ENCODE data around the gene CSTF1.

Gene CSTF1

DNA sequence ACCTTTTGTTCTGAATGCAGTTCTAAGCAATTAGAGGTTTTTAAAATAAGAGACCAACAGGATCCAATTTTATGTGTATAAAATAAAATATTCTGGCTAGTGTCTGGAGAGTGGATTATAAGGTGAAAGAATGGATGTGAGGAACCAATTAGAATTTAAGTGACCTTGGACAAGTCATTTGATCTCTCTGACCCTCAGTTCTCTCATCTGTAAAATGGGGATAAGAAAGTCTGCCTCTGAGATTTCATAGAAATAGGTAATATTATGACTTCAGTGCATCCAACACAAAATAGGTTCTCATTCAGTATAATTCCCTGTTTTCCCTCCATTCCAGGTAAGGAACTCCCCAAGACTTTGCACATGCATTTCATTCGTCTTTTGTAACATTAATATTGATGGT lies 38.5 kb downstream of the CSTF1 start:
- no peak for DNase-seq

DNA sequence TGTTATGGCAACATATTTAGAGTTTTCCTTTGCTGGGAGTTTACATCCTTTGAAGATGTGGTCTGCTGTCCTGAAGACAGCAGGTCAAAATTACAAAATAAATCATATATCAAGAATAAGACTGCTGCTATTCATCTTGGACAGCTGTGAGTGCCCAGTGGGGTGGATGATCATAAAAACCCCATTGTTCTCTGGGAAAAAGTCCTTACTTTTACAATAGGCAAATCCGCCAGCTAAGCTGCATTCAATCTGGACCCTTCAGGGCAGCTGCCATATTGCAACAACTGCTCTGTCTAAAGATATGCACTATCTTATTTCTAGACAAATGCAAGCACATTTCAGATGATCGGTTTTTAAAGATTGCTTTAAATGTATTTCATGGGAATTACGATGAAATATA lies 39.0 kb downstream of the CSTF1 start:
- no peak for DNase-seq

GRCh38 chr20:56433221-56433879 lies 40.9 kb downstream of the CSTF1 start:
- no peak for DNase-seq

DNA sequence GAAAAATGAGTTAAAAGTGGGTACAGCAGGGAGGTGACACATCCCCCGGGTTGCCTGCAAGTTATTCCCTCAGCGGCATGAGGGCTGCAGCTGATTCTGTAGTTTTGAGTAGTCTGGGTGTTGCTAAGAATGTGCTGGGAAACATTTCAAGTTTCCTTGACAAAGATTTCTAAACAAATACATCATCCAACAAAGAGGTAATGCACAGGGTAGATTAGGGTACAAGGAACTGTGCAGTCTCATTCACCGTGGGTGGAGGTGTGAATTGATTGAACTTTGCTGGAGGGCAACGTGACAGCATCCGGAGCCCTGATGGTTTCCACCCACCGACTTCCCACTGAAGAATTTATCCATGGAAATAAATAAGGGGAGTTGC lies 41.4 kb downstream of the CSTF1 start:
- no peak for DNase-seq

GRCh38 chr20:56437196-56437960 lies 44.9 kb downstream of the CSTF1 start:
- DNase-seq, result no peak

DNA sequence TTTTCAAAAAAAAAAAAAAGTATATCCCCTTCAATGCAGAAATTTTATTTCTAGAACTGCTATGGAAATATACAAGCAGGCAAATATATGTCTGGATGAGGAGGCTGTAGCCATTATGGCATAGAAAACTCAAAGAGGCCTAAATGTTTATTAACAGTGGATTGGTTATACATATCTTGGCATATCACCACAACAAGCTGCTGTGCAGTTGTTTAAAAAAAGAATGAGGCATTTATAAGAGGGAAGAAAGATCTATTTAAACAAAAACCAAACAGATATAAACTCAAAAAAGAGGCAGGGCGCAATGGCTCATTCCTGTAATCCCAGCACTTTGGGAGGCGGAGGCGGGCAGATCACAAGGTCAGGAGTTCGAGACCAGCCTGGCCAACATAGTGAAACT lies 45.8 kb downstream of the CSTF1 start:
- DNase-seq, result no peak

GRCh38 chr20:56439771-56440291 lies 47.4 kb downstream of the CSTF1 start:
- DNase-seq, result peak; percentile 15

- peak; percentile 51 for DNase-seq
Measured at GRCh38 chr20:56440346-56441007, 48.0 kb downstream of the CSTF1 start.

GRCh38 chr20:56442389-56443365 lies 50.2 kb downstream of the CSTF1 start:
- DNase-seq, result no peak

GRCh38 chr20:56443654-56444540 lies 51.5 kb downstream of the CSTF1 start:
- no peak for DNase-seq

GRCh38 chr20:56445130-56445529 lies 52.7 kb downstream of the CSTF1 start:
- DNase-seq, result no peak

DNA sequence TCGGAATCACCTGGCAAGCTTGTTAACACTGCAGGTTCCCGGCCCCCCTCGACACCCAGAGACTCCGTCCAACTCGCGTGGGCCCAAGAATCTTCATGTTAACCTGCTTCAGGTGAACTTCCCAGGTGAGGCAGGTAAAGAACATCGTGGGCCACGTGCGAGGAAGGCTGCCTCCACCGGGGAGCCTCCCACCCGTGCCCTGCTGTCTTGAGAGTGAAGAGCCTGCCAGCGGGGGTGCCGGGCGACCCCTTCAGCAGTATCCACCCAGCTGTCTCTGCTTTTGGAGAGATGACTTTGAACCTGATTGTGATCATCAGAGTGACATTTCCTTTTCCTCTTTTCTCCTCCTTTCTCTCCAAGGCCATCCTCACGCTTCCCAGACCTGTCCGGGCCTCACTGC lies 53.1 kb downstream of the CSTF1 start:
- DNase-seq, result no peak

DNA sequence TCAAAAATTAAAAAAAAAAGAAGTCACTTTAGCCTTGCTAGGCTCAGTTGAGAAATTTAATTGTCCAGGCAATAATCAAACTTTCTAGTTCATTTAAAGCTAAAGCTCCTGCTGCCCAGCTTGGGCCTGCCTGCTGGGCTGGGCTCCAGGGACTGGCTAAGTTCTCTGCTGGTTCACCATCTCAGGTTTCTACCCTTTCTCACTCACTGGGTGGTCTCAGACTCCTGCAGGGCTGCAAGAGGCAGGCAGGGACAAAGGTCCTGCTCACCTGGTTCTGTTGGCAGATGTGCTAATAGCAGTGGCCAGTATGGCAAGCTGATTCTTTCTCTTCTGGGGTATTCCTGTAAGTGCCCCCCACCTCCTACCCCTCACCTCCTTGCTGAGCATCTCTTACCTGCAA lies 54.8 kb downstream of the CSTF1 start:
- DNase-seq, result no peak

- DNase-seq, result no peak
Measured at GRCh38 chr20:56449459-56449858, 57.0 kb downstream of the CSTF1 start.

DNA sequence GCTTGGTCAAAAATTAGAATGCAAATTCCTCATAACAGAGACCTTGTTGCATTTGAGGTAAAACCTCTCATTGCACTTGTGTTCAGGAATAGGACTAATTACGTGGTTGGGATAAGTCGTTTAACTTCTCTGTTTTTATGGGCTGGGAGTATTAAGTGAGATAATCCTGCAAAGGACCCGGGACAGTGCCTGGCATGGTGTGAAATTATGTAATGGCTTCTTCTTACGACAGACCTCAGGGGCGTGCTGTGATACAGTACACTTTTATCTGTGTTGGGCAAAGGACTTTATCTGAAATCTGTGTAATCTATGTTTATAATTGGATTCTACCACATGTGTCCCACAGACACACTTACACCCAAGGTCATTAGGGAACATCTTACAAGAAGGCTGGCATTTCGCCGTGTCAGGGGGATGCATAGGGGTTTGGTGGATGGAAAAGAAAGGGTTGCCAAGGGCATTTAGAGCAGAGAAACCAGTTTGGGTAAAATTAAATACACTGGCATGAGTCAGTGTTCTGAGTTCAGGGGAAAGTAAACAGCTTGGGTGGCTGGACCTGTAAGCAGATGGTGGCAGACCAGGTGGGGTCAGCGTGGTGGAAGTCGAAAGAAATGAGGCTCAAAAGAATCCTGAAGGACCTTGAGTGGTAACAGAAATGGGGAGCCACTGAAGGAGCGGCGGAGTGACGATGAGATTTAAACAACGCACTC lies 58.8 kb downstream of the CSTF1 start:
- DNase-seq, result no peak

DNA sequence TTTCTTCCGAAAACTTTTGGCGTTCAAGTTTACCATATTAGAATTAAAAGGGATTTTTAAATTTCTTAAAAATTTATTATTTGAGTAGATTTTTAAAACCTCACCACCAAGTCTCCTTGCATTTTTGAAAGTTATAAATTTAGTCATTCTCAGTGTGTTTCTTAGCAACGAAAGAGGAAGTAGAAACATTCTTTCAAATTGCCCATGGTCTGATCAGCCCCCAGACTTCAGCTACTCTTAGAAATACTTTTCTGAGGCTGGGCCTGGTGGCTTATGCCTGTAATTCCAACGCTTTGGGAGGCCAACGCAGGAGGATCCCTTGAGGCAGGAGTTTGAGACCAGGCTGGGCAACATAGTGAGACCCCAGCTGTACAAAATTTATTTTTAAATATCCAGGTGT lies 60.9 kb downstream of the CSTF1 start:
- no peak for DNase-seq

- peak; percentile 17 for DNase-seq
Measured at GRCh38 chr20:56454754-56455153, 62.3 kb downstream of the CSTF1 start.
